ENCODE data around the gene TMEM132C. TPM values are rescaled to one million over a fixed set of nuclear protein-coding genes. Genes with fewer than 3 reads are reported as not detected.

Gene TMEM132C
- total and polyA plus RNA-seq, 2 experiments from 2014 or later = not detected

GRCh38 chr12:128328961-128329360 lies 62.0 kb downstream of the TMEM132C start:
- Histone ChIP-seq H3K27ac (ENCODE audit: low read depth) (no peak overlapping the region), H3K36me3 (ENCODE audit: insufficient read depth) (0 out of 2 replicates have a peak, but pooled peaks cover 3% of the 10 kb centered on the region), H3K4me1 (ENCODE audit: insufficient read depth) (no peaks in the 10 kb centered on the region), H3K79me2 (replicated peaks; ENCODE audit: insufficient read depth) (no peaks in the 10 kb centered on the region), H4K20me1 (replicated peaks; ENCODE audit: insufficient read depth) (no peaks in the 10 kb centered on the region), H3K27me3 (ENCODE audit: insufficient read depth) (no peaks in the 10 kb centered on the region), H3F3A (replicated peaks; ENCODE audit: low read depth) (no peaks in the 10 kb centered on the region), H3K9me2 (ENCODE audit: insufficient read depth) (no peaks in the 10 kb centered on the region), H3K4me3 (no peak overlapping the region), H3K4me2 (no peak overlapping the region), H2AFZ (no peak overlapping the region)
- H3K4me1 Mint-ChIP-seq = no peaks in the 10 kb centered on the region
- ATAC-seq = no peak
- H3K4me3 Mint-ChIP-seq = no peak overlapping the region
- no peak overlapping the region for H3K27ac Mint-ChIP-seq
- TF ChIP-seq, protein P1, sequence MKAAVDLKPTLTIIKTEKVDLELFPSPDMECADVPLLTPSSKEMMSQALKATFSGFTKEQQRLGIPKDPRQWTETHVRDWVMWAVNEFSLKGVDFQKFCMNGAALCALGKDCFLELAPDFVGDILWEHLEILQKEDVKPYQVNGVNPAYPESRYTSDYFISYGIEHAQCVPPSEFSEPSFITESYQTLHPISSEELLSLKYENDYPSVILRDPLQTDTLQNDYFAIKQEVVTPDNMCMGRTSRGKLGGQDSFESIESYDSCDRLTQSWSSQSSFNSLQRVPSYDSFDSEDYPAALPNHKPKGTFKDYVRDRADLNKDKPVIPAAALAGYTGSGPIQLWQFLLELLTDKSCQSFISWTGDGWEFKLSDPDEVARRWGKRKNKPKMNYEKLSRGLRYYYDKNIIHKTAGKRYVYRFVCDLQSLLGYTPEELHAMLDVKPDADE (IDR thresholded peaks at IDR 0.05) = no peak
- TF ChIP-seq, protein P2, sequence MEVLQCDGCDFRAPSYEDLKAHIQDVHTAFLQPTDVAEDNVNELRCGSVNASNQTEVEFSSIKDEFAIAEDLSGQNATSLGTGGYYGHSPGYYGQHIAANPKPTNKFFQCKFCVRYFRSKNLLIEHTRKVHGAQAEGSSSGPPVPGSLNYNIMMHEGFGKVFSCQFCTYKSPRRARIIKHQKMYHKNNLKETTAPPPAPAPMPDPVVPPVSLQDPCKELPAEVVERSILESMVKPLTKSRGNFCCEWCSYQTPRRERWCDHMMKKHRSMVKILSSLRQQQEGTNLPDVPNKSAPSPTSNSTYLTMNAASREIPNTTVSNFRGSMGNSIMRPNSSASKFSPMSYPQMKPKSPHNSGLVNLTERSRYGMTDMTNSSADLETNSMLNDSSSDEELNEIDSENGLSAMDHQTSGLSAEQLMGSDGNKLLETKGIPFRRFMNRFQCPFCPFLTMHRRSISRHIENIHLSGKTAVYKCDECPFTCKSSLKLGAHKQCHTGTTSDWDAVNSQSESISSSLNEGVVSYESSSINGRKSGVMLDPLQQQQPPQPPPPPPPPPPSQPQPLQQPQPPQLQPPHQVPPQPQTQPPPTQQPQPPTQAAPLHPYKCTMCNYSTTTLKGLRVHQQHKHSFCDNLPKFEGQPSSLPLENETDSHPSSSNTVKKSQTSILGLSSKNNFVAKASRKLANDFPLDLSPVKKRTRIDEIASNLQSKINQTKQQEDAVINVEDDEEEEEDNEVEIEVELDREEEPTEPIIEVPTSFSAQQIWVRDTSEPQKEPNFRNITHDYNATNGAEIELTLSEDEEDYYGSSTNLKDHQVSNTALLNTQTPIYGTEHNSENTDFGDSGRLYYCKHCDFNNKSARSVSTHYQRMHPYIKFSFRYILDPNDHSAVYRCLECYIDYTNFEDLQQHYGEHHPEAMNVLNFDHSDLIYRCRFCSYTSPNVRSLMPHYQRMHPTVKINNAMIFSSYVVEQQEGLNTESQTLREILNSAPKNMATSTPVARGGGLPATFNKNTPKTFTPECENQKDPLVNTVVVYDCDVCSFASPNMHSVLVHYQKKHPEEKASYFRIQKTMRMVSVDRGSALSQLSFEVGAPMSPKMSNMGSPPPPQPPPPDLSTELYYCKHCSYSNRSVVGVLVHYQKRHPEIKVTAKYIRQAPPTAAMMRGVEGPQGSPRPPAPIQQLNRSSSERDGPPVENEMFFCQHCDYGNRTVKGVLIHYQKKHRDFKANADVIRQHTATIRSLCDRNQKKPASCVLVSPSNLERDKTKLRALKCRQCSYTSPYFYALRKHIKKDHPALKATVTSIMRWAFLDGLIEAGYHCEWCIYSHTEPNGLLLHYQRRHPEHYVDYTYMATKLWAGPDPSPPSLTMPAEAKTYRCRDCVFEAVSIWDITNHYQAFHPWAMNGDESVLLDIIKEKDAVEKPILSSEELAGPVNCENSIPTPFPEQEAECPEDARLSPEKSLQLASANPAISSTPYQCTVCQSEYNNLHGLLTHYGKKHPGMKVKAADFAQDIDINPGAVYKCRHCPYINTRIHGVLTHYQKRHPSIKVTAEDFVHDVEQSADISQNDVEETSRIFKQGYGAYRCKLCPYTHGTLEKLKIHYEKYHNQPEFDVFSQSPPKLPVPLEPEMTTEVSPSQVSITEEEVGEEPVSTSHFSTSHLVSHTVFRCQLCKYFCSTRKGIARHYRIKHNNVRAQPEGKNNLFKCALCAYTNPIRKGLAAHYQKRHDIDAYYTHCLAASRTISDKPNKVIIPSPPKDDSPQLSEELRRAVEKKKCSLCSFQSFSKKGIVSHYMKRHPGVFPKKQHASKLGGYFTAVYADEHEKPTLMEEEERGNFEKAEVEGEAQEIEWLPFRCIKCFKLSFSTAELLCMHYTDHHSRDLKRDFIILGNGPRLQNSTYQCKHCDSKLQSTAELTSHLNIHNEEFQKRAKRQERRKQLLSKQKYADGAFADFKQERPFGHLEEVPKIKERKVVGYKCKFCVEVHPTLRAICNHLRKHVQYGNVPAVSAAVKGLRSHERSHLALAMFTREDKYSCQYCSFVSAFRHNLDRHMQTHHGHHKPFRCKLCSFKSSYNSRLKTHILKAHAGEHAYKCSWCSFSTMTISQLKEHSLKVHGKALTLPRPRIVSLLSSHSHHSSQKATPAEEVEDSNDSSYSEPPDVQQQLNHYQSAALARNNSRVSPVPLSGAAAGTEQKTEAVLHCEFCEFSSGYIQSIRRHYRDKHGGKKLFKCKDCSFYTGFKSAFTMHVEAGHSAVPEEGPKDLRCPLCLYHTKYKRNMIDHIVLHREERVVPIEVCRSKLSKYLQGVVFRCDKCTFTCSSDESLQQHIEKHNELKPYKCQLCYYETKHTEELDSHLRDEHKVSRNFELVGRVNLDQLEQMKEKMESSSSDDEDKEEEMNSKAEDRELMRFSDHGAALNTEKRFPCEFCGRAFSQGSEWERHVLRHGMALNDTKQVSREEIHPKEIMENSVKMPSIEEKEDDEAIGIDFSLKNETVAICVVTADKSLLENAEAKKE (CRISPR knock-in tag; IDR thresholded peaks at IDR 0.05) = no peak
- no peak for TF ChIP-seq CTCF (conservative IDR thresholded peaks at IDR 0.05; ENCODE audit: low read depth in 2 of 2)
- no peak for TF ChIP-seq STAT1 (IDR thresholded peaks at IDR 0.05; ENCODE audit: unreplicated experiment)
- no peak for TF ChIP-seq ZNF114 (CRISPR knock-in tag; IDR thresholded peaks at IDR 0.05)
- TF ChIP-seq, protein P3, sequence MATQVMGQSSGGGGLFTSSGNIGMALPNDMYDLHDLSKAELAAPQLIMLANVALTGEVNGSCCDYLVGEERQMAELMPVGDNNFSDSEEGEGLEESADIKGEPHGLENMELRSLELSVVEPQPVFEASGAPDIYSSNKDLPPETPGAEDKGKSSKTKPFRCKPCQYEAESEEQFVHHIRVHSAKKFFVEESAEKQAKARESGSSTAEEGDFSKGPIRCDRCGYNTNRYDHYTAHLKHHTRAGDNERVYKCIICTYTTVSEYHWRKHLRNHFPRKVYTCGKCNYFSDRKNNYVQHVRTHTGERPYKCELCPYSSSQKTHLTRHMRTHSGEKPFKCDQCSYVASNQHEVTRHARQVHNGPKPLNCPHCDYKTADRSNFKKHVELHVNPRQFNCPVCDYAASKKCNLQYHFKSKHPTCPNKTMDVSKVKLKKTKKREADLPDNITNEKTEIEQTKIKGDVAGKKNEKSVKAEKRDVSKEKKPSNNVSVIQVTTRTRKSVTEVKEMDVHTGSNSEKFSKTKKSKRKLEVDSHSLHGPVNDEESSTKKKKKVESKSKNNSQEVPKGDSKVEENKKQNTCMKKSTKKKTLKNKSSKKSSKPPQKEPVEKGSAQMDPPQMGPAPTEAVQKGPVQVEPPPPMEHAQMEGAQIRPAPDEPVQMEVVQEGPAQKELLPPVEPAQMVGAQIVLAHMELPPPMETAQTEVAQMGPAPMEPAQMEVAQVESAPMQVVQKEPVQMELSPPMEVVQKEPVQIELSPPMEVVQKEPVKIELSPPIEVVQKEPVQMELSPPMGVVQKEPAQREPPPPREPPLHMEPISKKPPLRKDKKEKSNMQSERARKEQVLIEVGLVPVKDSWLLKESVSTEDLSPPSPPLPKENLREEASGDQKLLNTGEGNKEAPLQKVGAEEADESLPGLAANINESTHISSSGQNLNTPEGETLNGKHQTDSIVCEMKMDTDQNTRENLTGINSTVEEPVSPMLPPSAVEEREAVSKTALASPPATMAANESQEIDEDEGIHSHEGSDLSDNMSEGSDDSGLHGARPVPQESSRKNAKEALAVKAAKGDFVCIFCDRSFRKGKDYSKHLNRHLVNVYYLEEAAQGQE (IDR thresholded peaks at IDR 0.05; ENCODE audit: unreplicated experiment) = no peak
- no peak for TF ChIP-seq NANOG (IDR thresholded peaks at IDR 0.05; ENCODE audit: borderline replicate concordance)
- TF ChIP-seq JUNB (IDR thresholded peaks at IDR 0.05; ENCODE audit: unreplicated experiment) = no peak
- TF ChIP-seq CREB1 (CRISPR knock-in tag; IDR thresholded peaks at IDR 0.05; ENCODE audit: low read depth) = no peak
- TF ChIP-seq POLR2AphosphoS5 (IDR thresholded peaks at IDR 0.05; ENCODE audit: low read depth) = no peak
- no peak for TF ChIP-seq EZH2 (IDR thresholded peaks at IDR 0.05; ENCODE audit: low read depth, unreplicated experiment)
- no peak for TF ChIP-seq EZH2phosphoT487 (IDR thresholded peaks at IDR 0.05; ENCODE audit: unreplicated experiment)
- TF ChIP-seq ZNF331 (CRISPR knock-in tag; IDR thresholded peaks at IDR 0.05; ENCODE audit: low read depth) = no peak
- peaks cover 25% of the 10 kb centered on the region for H3K36me3 Mint-ChIP-seq (ENCODE audit: low read depth)
- no peak for DNase-seq (ENCODE audit: low spot score)
- H3K27me3 Mint-ChIP-seq (ENCODE audit: insufficient read depth, low read depth, poor library complexity) = no peaks in the 10 kb centered on the region
- peaks cover 43% of the 10 kb centered on the region for H3K9me3 Mint-ChIP-seq

Data from GM23338 (cell line).